Stimulated activated CD8-positive, alpha-beta memory T cell treated with anti-CD3 and anti-CD28 coated beads, Interleukin-15, amount 100 ng/mL, for 4 hours (primary cell): ENCODE measurements around the gene SLC24A3.

ENCODE experiments used
- DNase-seq, 2 donors: peaks; one replicate each; pipeline ENCODE4 v3.0.0-alpha.2; 2020; ENCODE audit warnings: low read depth in 2 of 2

SLC24A3 gene

GRCh38 chr20:19713822-19714578, 501.6 kb downstream of the SLC24A3 start:
- no peak for DNase-seq

GRCh38 chr20:19714579-19714840, 502.1 kb downstream of the SLC24A3 start:
- no peak for DNase-seq

- no peak for DNase-seq
Measured at GRCh38 chr20:19715986-19716385, 503.5 kb downstream of the SLC24A3 start.

GRCh38 chr20:19718880-19719279, 506.4 kb downstream of the SLC24A3 start:
- no peak for DNase-seq

GRCh38 chr20:19720991-19721390, 508.5 kb downstream of the SLC24A3 start:
- no peak for DNase-seq

GRCh38 chr20:19723051-19723450, 510.6 kb downstream of the SLC24A3 start:
- no peak for DNase-seq

- no peak for DNase-seq
Measured at GRCh38 chr20:19723813-19724430, 511.5 kb downstream of the SLC24A3 start.

GRCh38 chr20:19725373-19725772, 512.9 kb downstream of the SLC24A3 start:
- no peak for DNase-seq

GRCh38 chr20:19725814-19726525, 513.5 kb downstream of the SLC24A3 start:
- DNase-seq, result no peak

- DNase-seq, result no peak
Measured at GRCh38 chr20:19727251-19727847, 514.9 kb downstream of the SLC24A3 start.

GRCh38 chr20:19729672-19730071, 517.2 kb downstream of the SLC24A3 start:
- DNase-seq, result no peak

- DNase-seq, result no peak
Measured at GRCh38 chr20:19730706-19731105, 518.3 kb downstream of the SLC24A3 start.

- DNase-seq, result no peak
Measured at GRCh38 chr20:19734811-19735210, 522.4 kb downstream of the SLC24A3 start.

GRCh38 chr20:19735446-19735845, 523.0 kb downstream of the SLC24A3 start:
- DNase-seq, result no peak

- DNase-seq, result no peak
Measured at GRCh38 chr20:19737025-19737424, 524.6 kb downstream of the SLC24A3 start.

GRCh38 chr20:19738951-19739350, 526.5 kb downstream of the SLC24A3 start:
- DNase-seq, result no peak

- no peak for DNase-seq
Measured at GRCh38 chr20:19739351-19739750, 526.9 kb downstream of the SLC24A3 start.

GRCh38 chr20:19740512-19740911, 528.1 kb downstream of the SLC24A3 start:
- no peak for DNase-seq

GRCh38 chr20:19741924-19742323, 529.5 kb downstream of the SLC24A3 start:
- DNase-seq, result no peak

- DNase-seq, result no peak
Measured at GRCh38 chr20:19742974-19743639, 530.7 kb downstream of the SLC24A3 start.

GRCh38 chr20:19743640-19743995, 531.2 kb downstream of the SLC24A3 start:
- no peak for DNase-seq

- no peak for DNase-seq
Measured at GRCh38 chr20:19745106-19745505, 532.7 kb downstream of the SLC24A3 start.
